Thyroid gland (tissue), 4 donors: ENCODE results near the gene UBA1. TPM values are rescaled to one million over a fixed set of nuclear protein-coding genes. Genes with fewer than 3 reads are reported as not detected.

Experiments used
- DNase-seq, 2 donors: peaks; one replicate each; pipeline ENCODE4 v3.0.0-alpha.2; 2019
- H3K27ac ChIP-seq, 3 donors: fragments of 200-600 bp; sonication (generic); 1 replicate in 2 of 3; 2 replicates in 1 of 3; pipeline ENCODE4 v1.5.1; 2016 to 2019; ENCODE audit warnings: mild to moderate bottlenecking in 1 of 3, moderate library complexity in 1 of 3
- H3K27me3 ChIP-seq: fragments of 200-600 bp; sonication (generic); one replicate; pipeline ENCODE4 v1.5.1; 2019
- H3K36me3 ChIP-seq, 2 donors: fragments of 200-600 bp; sonication (generic); one replicate each; pipeline ENCODE4 v1.5.1; 2016 to 2019
- H3K4me1 ChIP-seq, 2 donors: fragments of 200-600 bp; sonication (generic); one replicate each; pipeline ENCODE4 v1.5.1; 2017 to 2019
- H3K4me3 ChIP-seq, 3 donors: fragments of 200-600 bp; sonication (generic); replicated peaks in 1 of 3; 1 replicate in 2 of 3; 2 replicates in 1 of 3; pipeline ENCODE4 v1.5.1; 2016; ENCODE audit warnings: mild to moderate bottlenecking in 1 of 3
- H3K9me3 ChIP-seq: fragments of 200-600 bp; sonication (generic); one replicate; pipeline ENCODE4 v1.5.1; 2017
- CTCF ChIP-seq, 6 experiments: fragments of 200-600 bp in 3 of 6; fragments of 450-650 bp in 3 of 6; sonication (generic) in 3 of 6; IDR thresholded peaks; one replicate each; pipeline ENCODE4 v1.5.1; 2016 to 2019; ENCODE audit warnings: antibody characterized with exemption in 6 of 6, mild to moderate bottlenecking in 2 of 6, inconsistent platforms in 1 of 6, moderate library complexity in 1 of 6
- POLR2A ChIP-seq, 2 donors: fragments of 450-650 bp; IDR thresholded peaks; one replicate each; pipeline ENCODE4 v1.6.1; 2017; ENCODE audit warnings: antibody characterized with exemption in 2 of 2, mild to moderate bottlenecking in 2 of 2, moderate library complexity in 1 of 2
- WGBS, 2 donors: methylation state at CpG; one replicate each; pipeline ENCODE4 v1.1.5; 2017; 5-methylcytosine and 5-hydroxymethylcytosine counted together
- intact Hi-C: fragments of 100-400 bp; cut with DNase I; formaldehyde crosslinking; loops from one replicate; pipeline ENCODE4 v1.15.1; 2023
- total RNA-seq, 4 donors: library from RNA; depleted of rRNA; stranded (reverse); fragments of >200 nt; gene quantifications; one replicate each; pipeline ENCODE4 v1.2.3, GENCODE V29; 2016

Gene UBA1
- total RNA-seq, 4 donors from 2014 or later, result 159 to 293 (median 201) TPM

- Histone ChIP-seq H3K9me3 (no peaks in the 10 kb centered on the region), H3K27ac (no peak overlapping the region), H3K4me3 (no peak overlapping the region), H3K36me3 (peaks cover 43 to 52% of the 10 kb centered on the region in 2 donors), H3K4me1 (peaks cover 0 to 13% of the 10 kb centered on the region in 2 donors), H3K27me3 (no peaks in the 10 kb centered on the region)
- DNase-seq, result no peak
- TF ChIP-seq POLR2A (IDR thresholded peaks at IDR 0.05) (no peak), CTCF (IDR thresholded peaks at IDR 0.05) (no peak)
- WGBS, 2 donors, result 90 to 95% methylated on average over 9 to 15 of the region's 17 CpGs
- intact Hi-C loops, result loop anchor here (10.0 kb wide), 1 partner anchor 140 kb away; no protein-coding TSS in a partner anchor
These were observed 30.8 kb downstream of the UBA1 start for GRCh38 chrX:47224266-47224895.

DNA sequence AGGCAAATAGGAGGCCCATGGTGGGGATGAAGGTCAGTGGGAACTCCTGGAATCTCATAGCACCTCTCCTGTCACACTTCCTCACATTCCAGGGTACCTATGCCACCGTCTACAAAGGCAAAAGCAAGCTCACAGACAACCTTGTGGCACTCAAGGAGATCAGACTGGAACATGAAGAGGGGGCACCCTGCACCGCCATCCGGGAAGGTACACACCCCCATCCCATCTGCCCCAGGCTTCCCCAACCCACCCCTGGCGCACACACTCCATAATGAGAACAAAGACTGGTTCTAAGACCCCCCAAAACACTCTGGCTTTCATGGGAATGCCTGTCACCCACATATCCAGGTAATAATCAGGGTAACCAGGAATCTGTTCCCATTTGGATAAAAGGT is 31.3 kb downstream of the UBA1 start:
- Histone ChIP-seq H3K27me3 (no peaks in the 10 kb centered on the region), H3K9me3 (no peaks in the 10 kb centered on the region), H3K4me1 (peaks cover 0 to 10% of the 10 kb centered on the region in 2 donors), H3K4me3 (no peak overlapping the region), H3K36me3 (peaks cover 43 to 52% of the 10 kb centered on the region in 2 donors), H3K27ac (no peak overlapping the region)
- intact Hi-C loops, result loop anchor here (10.0 kb wide), 1 partner anchor 140 kb away; no protein-coding TSS in a partner anchor
- TF ChIP-seq CTCF (IDR thresholded peaks at IDR 0.05), result no peak
- no peak for TF ChIP-seq POLR2A (IDR thresholded peaks at IDR 0.05)
- 91 to 100% methylated on average over 2 to 4 of the region's 4 CpGs for WGBS, 2 donors
- no peak for DNase-seq

- TF ChIP-seq POLR2A (IDR thresholded peaks at IDR 0.05) (no peak), CTCF (IDR thresholded peaks at IDR 0.05) (no peak)
- Histone ChIP-seq H3K36me3 (peaks cover 43 to 52% of the 10 kb centered on the region in 2 donors), H3K27me3 (no peaks in the 10 kb centered on the region), H3K4me3 (no peak overlapping the region), H3K9me3 (no peaks in the 10 kb centered on the region), H3K27ac (no peak overlapping the region), H3K4me1 (no peaks in the 10 kb centered on the region)
- DNase-seq, result no peak
- intact Hi-C loops, result loop anchor here (10.0 kb wide), 1 partner anchor 139 kb away; no protein-coding TSS in a partner anchor
- WGBS, 2 donors, result 88% methylated on average over 4 to 5 of the region's 6 CpGs
These were observed 32.4 kb downstream of the UBA1 start for GRCh38 chrX:47226071-47226470.

GRCh38 chrX:47226531-47227333 is 33.1 kb downstream of the UBA1 start:
- intact Hi-C loops, result loop anchor here (10.0 kb wide), 1 partner anchor 138 kb away; no protein-coding TSS in a partner anchor
- H3K4me3 ChIP-seq, result no peak overlapping the region
- DNase-seq, result no peak
- 90 to 94% methylated on average over 1 to 15 of the region's 19 CpGs for WGBS, 2 donors
- no peaks in the 10 kb centered on the region for H3K27me3 ChIP-seq
- H3K9me3 ChIP-seq, result no peaks in the 10 kb centered on the region
- H3K4me1 ChIP-seq, result no peaks in the 10 kb centered on the region
- H3K27ac ChIP-seq, result no peak overlapping the region
- TF ChIP-seq CTCF (IDR thresholded peaks at IDR 0.05) (no peak), POLR2A (IDR thresholded peaks at IDR 0.05) (no peak)
- H3K36me3 ChIP-seq, result peaks cover 43 to 52% of the 10 kb centered on the region in 2 donors

DNA sequence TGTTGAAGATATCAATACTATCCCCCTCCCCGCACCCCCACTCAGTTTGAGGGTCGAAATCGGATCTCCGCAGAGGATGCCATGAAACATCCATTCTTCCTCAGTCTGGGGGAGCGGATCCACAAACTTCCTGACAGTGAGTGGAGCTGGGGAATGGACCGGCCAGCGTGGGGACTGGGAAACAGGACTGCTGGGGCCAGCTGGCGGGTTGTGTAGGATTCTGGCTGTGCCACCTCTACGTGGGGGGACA is 33.6 kb downstream of the UBA1 start:
- Histone ChIP-seq H3K27me3 (no peaks in the 10 kb centered on the region), H3K4me3 (no peak overlapping the region), H3K36me3 (peaks cover 43 to 52% of the 10 kb centered on the region in 2 donors), H3K27ac (no peak overlapping the region), H3K4me1 (peaks cover 0 to 2% of the 10 kb centered on the region in 2 donors), H3K9me3 (no peaks in the 10 kb centered on the region)
- intact Hi-C loops, result loop anchor here (10.0 kb wide), 1 partner anchor 138 kb away; no protein-coding TSS in a partner anchor
- TF ChIP-seq POLR2A (IDR thresholded peaks at IDR 0.05) (no peak), CTCF (IDR thresholded peaks at IDR 0.05) (no peak)
- no peak for DNase-seq
- 79 to 96% methylated on average over 5 to 9 of the region's 9 CpGs for WGBS, 2 donors
